SU-DHL-6 (cell line): ENCODE measurements around the gene SLC8A1.

ENCODE experiments used
- H2AFZ ChIP-seq: fragments of 200-600 bp; sonication (generic); 2 replicates; pipeline ENCODE4 v1.6.1; 2014; ENCODE audit warnings: low read depth, mild to moderate bottlenecking, moderate library complexity, mixed read lengths, antibody characterized with exemption, low read length; ENCODE audit not compliant: severe bottlenecking
- H3F3A ChIP-seq: fragments of 200-600 bp; shearing (Covaris generic); 2 replicates; pipeline ENCODE4 v1.6.0; 2016; ENCODE audit warnings: antibody characterized with exemption, mild to moderate bottlenecking; ENCODE audit not compliant: insufficient read depth
- H3K27ac ChIP-seq: fragments of 200-600 bp; sonication (generic); 2 replicates; pipeline ENCODE4 v1.5.1; 2016; ENCODE audit warnings: low read depth, mild to moderate bottlenecking, low read length, moderate library complexity, mixed read lengths
- H3K27me3 ChIP-seq: fragments of 200-600 bp; sonication (generic), shearing (Covaris generic); 2 replicates; pipeline ENCODE4 v1.6.0; 2014; ENCODE audit warnings: mild to moderate bottlenecking, low read length
- H3K36me3 ChIP-seq: fragments of 200-600 bp; sonication (generic); 2 replicates; pipeline ENCODE4 v1.6.1; 2014; ENCODE audit warnings: mild to moderate bottlenecking, low read length, mixed read lengths
- H3K4me2 ChIP-seq: fragments of 300-600, 200-600 bp; shearing (Covaris generic), sonication (generic); 2 replicates; pipeline ENCODE4 v1.6.0; 2014; ENCODE audit warnings: low read length, low read depth, mild to moderate bottlenecking; ENCODE audit not compliant: poor library complexity, severe bottlenecking
- H3K4me3 ChIP-seq: fragments of 200-600 bp; sonication (generic); 2 replicates; pipeline ENCODE4 v1.5.1; 2014; ENCODE audit warnings: antibody characterized with exemption, low read length, mild to moderate bottlenecking, mixed read lengths; ENCODE audit not compliant: insufficient read depth, poor library complexity, severe bottlenecking
- H3K79me2 ChIP-seq: fragments of 200-600 bp; sonication (generic); 2 replicates; pipeline ENCODE4 v1.6.1; 2014; ENCODE audit warnings: mild to moderate bottlenecking, low read length, moderate library complexity; ENCODE audit not compliant: insufficient read depth
- H3K9ac ChIP-seq: fragments of 200-600 bp; sonication (generic); 2 replicates; pipeline ENCODE4 v1.7.0; 2014; ENCODE audit warnings: mild to moderate bottlenecking, low read length
- H3K9me2 ChIP-seq: fragments of 200-600 bp; sonication (generic); replicated peaks from 2 replicates; pipeline ENCODE4 v1.6.1; 2014; ENCODE audit warnings: low read length; ENCODE audit not compliant: insufficient read depth
- H3K9me3 ChIP-seq: fragments of 200-600 bp; sonication (generic); 2 replicates; pipeline ENCODE4 v1.6.1; 2014; ENCODE audit warnings: low read length, mixed read lengths; ENCODE audit not compliant: insufficient read depth
- H4K20me1 ChIP-seq: fragments of 200-600 bp; sonication (generic); 2 replicates; pipeline ENCODE4 v1.6.1; 2014; ENCODE audit warnings: low read depth, mild to moderate bottlenecking, antibody characterized with exemption, low read length, moderate library complexity, mixed read lengths
- EZH2phosphoT487 ChIP-seq: fragments of 200-600 bp; sonication (generic), shearing (Covaris generic); conservative IDR thresholded peaks from 2 replicates; pipeline ENCODE4 v1.6.1; 2018; ENCODE audit warnings: mild to moderate bottlenecking, antibody characterized with exemption, low read length, moderate library complexity, mixed read lengths
- TF ChIP-seq, protein P1 (sequence below): fragments of 200-600 bp; sonication (generic); IDR thresholded peaks from one replicate; pipeline ENCODE4 v1.5.1; 2017; ENCODE audit warnings: antibody characterized with exemption, mild to moderate bottlenecking, low read length, moderate library complexity; ENCODE audit not compliant: insufficient read depth, poor library complexity, severe bottlenecking

Gene SLC8A1

DNA sequence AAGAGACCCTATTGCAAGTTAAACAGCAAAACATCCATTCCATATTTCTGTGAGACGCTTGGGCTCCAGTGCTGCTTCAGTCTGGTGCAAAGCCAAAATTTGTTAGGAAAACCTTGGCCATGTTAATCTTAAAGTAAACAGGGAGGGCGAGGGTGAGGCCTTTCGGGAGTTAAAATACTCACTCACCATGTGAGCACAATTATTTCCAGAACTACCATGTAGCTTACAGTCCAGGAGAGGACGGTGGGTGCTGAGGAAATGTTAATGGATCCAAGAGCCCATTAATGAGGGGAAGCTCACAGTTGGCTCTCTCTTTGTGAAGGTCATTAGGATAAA is 286.4 kb downstream of the SLC8A1 start:
- H2AFZ ChIP-seq, result no peak overlapping the region
- TF ChIP-seq, protein P1, sequence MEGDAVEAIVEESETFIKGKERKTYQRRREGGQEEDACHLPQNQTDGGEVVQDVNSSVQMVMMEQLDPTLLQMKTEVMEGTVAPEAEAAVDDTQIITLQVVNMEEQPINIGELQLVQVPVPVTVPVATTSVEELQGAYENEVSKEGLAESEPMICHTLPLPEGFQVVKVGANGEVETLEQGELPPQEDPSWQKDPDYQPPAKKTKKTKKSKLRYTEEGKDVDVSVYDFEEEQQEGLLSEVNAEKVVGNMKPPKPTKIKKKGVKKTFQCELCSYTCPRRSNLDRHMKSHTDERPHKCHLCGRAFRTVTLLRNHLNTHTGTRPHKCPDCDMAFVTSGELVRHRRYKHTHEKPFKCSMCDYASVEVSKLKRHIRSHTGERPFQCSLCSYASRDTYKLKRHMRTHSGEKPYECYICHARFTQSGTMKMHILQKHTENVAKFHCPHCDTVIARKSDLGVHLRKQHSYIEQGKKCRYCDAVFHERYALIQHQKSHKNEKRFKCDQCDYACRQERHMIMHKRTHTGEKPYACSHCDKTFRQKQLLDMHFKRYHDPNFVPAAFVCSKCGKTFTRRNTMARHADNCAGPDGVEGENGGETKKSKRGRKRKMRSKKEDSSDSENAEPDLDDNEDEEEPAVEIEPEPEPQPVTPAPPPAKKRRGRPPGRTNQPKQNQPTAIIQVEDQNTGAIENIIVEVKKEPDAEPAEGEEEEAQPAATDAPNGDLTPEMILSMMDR, result no peak
- no peak for TF ChIP-seq EZH2phosphoT487

DNA sequence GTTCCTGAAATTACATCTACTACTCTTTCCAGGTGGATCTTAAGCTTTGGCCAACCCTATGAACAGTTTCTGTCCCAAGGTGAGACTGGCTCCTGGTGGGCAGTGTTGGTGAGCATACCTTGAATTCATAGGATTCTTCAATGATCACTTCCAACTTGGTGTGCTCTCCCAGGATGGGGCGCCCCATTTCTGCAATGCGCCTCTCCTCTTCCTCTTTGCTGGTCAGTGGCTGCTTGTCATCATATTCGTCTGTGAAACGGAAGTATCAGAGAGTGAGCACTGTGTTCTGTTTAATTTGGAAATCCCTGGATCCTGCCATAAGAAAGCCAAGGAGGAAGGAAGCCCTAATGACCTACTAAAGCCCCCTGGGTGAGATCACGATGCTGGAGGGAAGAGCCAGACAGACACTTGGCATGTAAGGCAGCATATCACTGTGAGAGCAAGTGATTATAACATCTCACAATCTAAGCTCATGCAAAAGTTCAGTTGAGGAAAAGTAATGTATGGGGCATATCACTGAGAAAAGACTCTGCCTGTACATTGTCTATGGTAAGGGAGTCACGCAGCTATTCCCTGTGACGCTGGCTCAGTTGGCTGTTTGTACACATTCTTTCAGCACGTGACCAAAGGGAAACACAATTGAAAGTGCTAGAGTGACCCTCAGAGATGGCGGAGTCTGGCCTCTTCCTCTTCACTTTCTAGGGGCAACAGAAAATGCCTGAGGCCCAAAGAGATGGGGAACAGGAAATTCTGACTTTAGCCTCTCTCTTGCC is 287.0 kb downstream of the SLC8A1 start:
- Histone ChIP-seq H3K9me2 (no peaks in the 10 kb centered on the region), H4K20me1 (no peaks in the 10 kb centered on the region), H3K79me2 (no peaks in the 10 kb centered on the region), H3K4me3 (no peak overlapping the region), H2AFZ (no peak overlapping the region), H3K27me3 (no peaks in the 10 kb centered on the region), H3K4me2 (no peak overlapping the region), H3F3A (no peaks in the 10 kb centered on the region), H3K36me3 (no peaks in the 10 kb centered on the region), H3K9me3 (no peaks in the 10 kb centered on the region), H3K9ac (no peak overlapping the region), H3K27ac (no peak overlapping the region)
- TF ChIP-seq EZH2phosphoT487, result no peak
- TF ChIP-seq, protein P1, result no peak

More for the DNA sequence above, 286.4 kb downstream of the SLC8A1 start:
- Histone ChIP-seq H4K20me1 (no peaks in the 10 kb centered on the region), H3K9me3 (no peaks in the 10 kb centered on the region), H3K36me3 (no peaks in the 10 kb centered on the region), H3K9me2 (no peaks in the 10 kb centered on the region), H3K4me3 (no peak overlapping the region), H3K79me2 (no peaks in the 10 kb centered on the region), H3F3A (no peaks in the 10 kb centered on the region), H3K4me2 (no peak overlapping the region), H3K9ac (no peak overlapping the region), H3K27me3 (no peaks in the 10 kb centered on the region), H3K27ac (no peak overlapping the region)

DNA sequence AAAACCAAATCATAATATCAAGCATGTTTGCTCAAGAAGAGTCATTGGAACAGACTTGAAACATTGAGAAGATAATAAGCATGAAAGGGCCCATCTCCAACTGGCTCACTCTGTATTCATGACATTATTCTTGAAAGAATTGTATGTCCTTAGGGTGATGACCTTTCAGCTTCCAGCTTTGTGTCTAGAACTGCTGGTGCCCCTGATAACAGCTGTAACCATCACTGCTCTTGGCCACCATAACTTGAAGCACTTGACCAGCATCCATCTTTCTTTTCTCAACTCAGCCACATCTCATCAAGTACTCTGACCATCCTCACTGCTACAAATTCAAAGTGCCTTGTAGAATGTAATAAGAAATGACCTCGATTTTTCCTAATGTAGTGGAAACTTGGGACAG is 289.9 kb downstream of the SLC8A1 start:
- H3K9me2 ChIP-seq, result no peaks in the 10 kb centered on the region
- H3K79me2 ChIP-seq, result no peaks in the 10 kb centered on the region
- H3K27ac ChIP-seq, result no peak overlapping the region
- no peaks in the 10 kb centered on the region for H3K27me3 ChIP-seq
- no peak overlapping the region for H2AFZ ChIP-seq
- H3K4me2 ChIP-seq, result no peak overlapping the region
- H3K9ac ChIP-seq, result no peak overlapping the region
- no peaks in the 10 kb centered on the region for H3K36me3 ChIP-seq
- H3F3A ChIP-seq, result no peaks in the 10 kb centered on the region
- H3K4me3 ChIP-seq, result no peak overlapping the region
- no peaks in the 10 kb centered on the region for H4K20me1 ChIP-seq
- no peaks in the 10 kb centered on the region for H3K9me3 ChIP-seq
- TF ChIP-seq, protein P1, result no peak
- no peak for TF ChIP-seq EZH2phosphoT487
